WERI-Rb-1 (cell line): ENCODE results near the gene SRGAP3.

Experiments used
- DNase-seq: peaks from one replicate; pipeline ENCODE4 v3.0.0-alpha.2; 2020
- H3K27ac ChIP-seq: fragments of 250-450 bp; sonication (Bioruptor Pico); 2 replicates; pipeline ENCODE4 v1.5.1; 2020; ENCODE audit warnings: mild to moderate bottlenecking, moderate library complexity
- H3K27me3 ChIP-seq: fragments of 250-450 bp; sonication (Bioruptor Pico); 2 replicates; pipeline ENCODE4 v1.5.1; 2021; ENCODE audit warnings: mild to moderate bottlenecking, low read depth, moderate library complexity; ENCODE audit not compliant: insufficient read depth, severe bottlenecking
- H3K36me3 ChIP-seq: fragments of 250-450 bp; sonication (Bioruptor Pico); 2 replicates; pipeline ENCODE4 v1.5.1; 2020; ENCODE audit warnings: mild to moderate bottlenecking, moderate library complexity
- H3K4me3 ChIP-seq: 2 replicates; pipeline ENCODE4 v1.5.1; 2011; ENCODE audit warnings: low read depth, mild to moderate bottlenecking, control low read depth, low read length
- H3K9me3 ChIP-seq: fragments of 250-450 bp; sonication (Bioruptor Pico); 2 replicates; pipeline ENCODE4 v1.5.1; 2021; ENCODE audit warnings: mild to moderate bottlenecking, moderate library complexity; ENCODE audit not compliant: severe bottlenecking
- CTCF ChIP-seq: IDR thresholded peaks from 2 replicates; pipeline ENCODE4 v1.5.1; 2011; ENCODE audit warnings: low read depth, mild to moderate bottlenecking, control low read depth, inconsistent platforms, low read length

Gene SRGAP3

DNA sequence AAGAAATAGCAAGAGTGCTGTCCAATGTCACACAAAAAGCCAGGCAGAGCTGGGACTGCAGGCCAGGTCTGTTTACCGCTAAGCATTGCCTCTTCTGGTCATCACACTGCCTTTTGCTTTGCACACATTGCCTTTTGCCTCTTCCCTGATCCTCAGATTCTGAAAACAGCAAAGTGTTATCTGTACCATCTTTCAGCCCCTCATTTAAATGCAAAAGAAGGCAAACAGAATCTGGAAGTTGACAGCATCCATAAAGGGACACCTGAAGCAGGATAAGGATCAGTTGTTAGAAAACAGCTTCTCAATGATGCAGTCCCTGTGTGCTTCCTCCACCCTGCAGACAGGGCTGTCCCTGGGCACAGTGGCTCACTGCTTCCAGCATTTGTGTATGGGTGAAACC lies 179.5 kb downstream of the SRGAP3 start:
- Histone ChIP-seq H3K27ac (no peak overlapping the region), H3K36me3 (no peaks in the 10 kb centered on the region), H3K9me3 (no peaks in the 10 kb centered on the region), H3K27me3 (no peaks in the 10 kb centered on the region), H3K4me3 (no peak overlapping the region)
- TF ChIP-seq CTCF, result no peak
- DNase-seq, result no peak

DNA sequence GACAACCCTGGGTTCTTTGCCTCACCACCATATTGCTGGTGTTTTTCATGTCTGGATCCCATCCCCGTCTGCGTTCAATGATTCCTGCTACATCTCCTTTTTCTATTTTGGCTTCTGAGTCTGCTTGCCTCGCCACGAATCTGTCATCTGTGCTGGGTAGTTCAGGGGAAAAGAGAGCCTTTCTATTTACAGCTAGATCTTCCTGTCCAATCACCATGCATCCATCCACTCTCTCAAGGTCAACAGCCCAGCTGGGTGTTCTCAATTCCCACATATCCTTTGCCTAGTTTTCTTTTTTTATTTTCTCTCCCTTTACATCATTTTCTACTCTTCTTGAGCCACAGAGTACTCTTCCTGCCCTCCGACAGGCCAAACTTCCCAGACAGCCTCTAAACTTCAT lies 181.4 kb downstream of the SRGAP3 start:
- Histone ChIP-seq H3K27ac (no peak overlapping the region), H3K36me3 (no peaks in the 10 kb centered on the region), H3K4me3 (no peak overlapping the region), H3K27me3 (no peaks in the 10 kb centered on the region), H3K9me3 (no peaks in the 10 kb centered on the region)
- DNase-seq, result no peak
- no peak for TF ChIP-seq CTCF

- peak; percentile 78 for TF ChIP-seq CTCF
- H3K9me3 ChIP-seq, result peaks cover 4% of the 10 kb centered on the region
- DNase-seq, result peak; percentile 52
- H3K4me3 ChIP-seq, result no peak overlapping the region
- H3K27me3 ChIP-seq, result no peaks in the 10 kb centered on the region
- H3K27ac ChIP-seq, result no peak overlapping the region
- peaks cover 3% of the 10 kb centered on the region for H3K36me3 ChIP-seq
Observed at GRCh38 chr3:9067352-9067975, 182.0 kb downstream of the SRGAP3 start.

DNA sequence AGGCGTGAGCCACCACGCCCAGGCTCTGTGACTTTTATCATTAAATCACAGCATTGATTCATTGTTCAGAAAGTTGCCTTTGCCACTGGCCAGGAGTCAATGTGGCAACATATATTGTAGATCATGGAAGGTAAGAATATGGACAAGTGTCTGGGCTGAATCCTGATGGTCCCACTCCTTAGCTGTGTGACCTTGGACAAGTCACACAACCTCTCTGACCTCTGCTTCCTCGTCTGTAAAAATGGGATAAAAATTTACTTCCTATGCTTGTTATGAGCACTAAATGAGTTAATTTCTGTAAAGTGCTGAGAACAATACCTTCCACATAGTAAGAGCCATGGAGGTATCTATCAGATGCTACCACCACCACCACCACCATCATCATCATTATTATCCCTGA lies 182.7 kb downstream of the SRGAP3 start:
- Histone ChIP-seq H3K27me3 (no peaks in the 10 kb centered on the region), H3K4me3 (no peak overlapping the region), H3K36me3 (peaks cover 5% of the 10 kb centered on the region), H3K9me3 (peaks cover 5% of the 10 kb centered on the region), H3K27ac (no peak overlapping the region)
- no peak for TF ChIP-seq CTCF
- no peak for DNase-seq

DNA sequence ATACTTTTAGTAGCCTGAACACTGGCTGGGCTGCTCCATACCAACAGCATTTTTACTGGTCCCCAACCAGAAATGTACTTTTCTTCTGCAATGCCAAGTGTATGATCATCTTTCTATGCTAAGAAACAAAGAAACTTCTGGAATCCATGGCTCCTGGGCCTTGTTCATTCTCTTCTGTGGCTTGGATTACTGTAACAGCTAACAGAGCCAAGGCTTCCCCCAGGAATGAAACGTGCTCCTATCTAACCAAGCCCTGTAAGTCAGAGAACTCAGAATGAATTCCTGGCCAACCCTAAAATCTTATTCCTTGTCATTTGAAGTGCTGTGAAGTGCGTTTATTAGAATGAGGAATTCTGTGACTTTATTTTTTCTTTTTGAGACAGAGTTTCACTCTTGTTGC lies 183.3 kb downstream of the SRGAP3 start:
- TF ChIP-seq CTCF, result no peak
- H3K27ac ChIP-seq, result no peak overlapping the region
- H3K27me3 ChIP-seq, result no peaks in the 10 kb centered on the region
- H3K36me3 ChIP-seq, result peaks cover 5% of the 10 kb centered on the region
- peaks cover 5% of the 10 kb centered on the region for H3K9me3 ChIP-seq
- no peak for DNase-seq
- H3K4me3 ChIP-seq, result no peak overlapping the region

DNA sequence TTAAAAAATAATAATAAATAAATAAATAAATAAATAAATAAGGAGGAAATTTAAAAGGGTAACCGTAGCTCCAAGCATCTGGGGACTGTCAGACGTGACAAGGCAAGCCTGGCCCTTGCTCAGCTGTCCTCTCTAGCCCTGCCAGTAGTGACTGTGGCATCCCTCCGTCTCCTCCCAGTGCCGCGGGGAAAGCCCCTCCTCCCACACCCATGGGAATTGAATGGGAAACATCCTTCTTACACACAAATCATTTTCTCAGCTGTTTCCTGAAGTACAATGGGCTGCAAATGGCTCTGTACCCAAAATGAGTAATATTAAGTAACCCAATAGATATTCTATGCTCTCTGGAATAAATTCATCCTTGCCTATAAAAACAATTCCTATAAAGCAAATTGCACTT lies 184.6 kb downstream of the SRGAP3 start:
- Histone ChIP-seq H3K36me3 (peaks cover 5% of the 10 kb centered on the region), H3K27me3 (no peaks in the 10 kb centered on the region), H3K27ac (no peak overlapping the region), H3K4me3 (no peak overlapping the region), H3K9me3 (peaks cover 5% of the 10 kb centered on the region)
- no peak for DNase-seq
- no peak for TF ChIP-seq CTCF
